Breast epithelium (tissue), 3 donors: ENCODE data around the gene NME3.

ENCODE experiments used
- CTCF ChIP-seq, 3 donors: fragments of 450-650 bp; IDR thresholded peaks; one replicate each; pipeline ENCODE4 v1.5.1; 2016 to 2017; ENCODE audit warnings: antibody characterized with exemption in 3 of 3, mild to moderate bottlenecking in 3 of 3, moderate library complexity in 3 of 3
- POLR2A ChIP-seq: fragments of 450-650 bp; IDR thresholded peaks from one replicate; pipeline ENCODE4 v1.6.1; 2016; ENCODE audit warnings: antibody characterized with exemption, mild to moderate bottlenecking, moderate library complexity
- POLR2AphosphoS5 ChIP-seq, 3 donors: sonication (generic); formaldehyde crosslinking; IDR thresholded peaks; one replicate each; pipeline ENCODE4 v1.6.1; 2017; ENCODE audit warnings: antibody characterized with exemption in 3 of 3

- TF ChIP-seq CTCF (IDR thresholded peaks at IDR 0.05) = no peak
- no peak for TF ChIP-seq POLR2AphosphoS5 (IDR thresholded peaks at IDR 0.05)
- no peak for TF ChIP-seq POLR2A
Measured at GRCh38 chr16:1760911-1761310, 10.4 kb downstream of the NME3 start.
